ENCODE data around the gene DNAH8. TPM values are rescaled to one million over a fixed set of nuclear protein-coding genes. Genes with fewer than 3 reads are reported as not detected.

DNAH8 gene
- total and polyA plus RNA-seq, 10 donors = 0.20 to 15.6 (median 5.2) TPM

- intact Hi-C loops (cut with DNase I; ENCODE audit: low total_unique reads) = no loop called here
- H3K27me3 ChIP-seq (replicated peaks in 1 of 7) = peaks cover 0 to 16% (median 0%) of the 10 kb centered on the region in 7 donors
- H3K4me1 ChIP-seq = no peaks in the 10 kb centered on the region
- DNase-seq = no peak
- H3K9me3 ChIP-seq = no peaks in the 10 kb centered on the region
- TF ChIP-seq POLR2AphosphoS5 (IDR thresholded peaks at IDR 0.05) (no peak), CTCF (IDR thresholded peaks at IDR 0.05 in 8 of 11, conservative IDR thresholded peaks at IDR 0.05 in 3 of 11) (no peak), POLR2A (IDR thresholded peaks at IDR 0.05) (no peak)
- no peak overlapping the region for H3K27ac ChIP-seq
- H3K4me3 ChIP-seq = no peak overlapping the region
- no peaks in the 10 kb centered on the region for H3K36me3 ChIP-seq
- 63 to 96% (median 79%) methylated on average over 2 to 3 of the region's 3 CpGs for WGBS, 5 donors
Observed at GRCh38 chr6:39078695-39079094, 363.6 kb downstream of the DNAH8 start.

- no peaks in the 10 kb centered on the region for H3K36me3 ChIP-seq
- TF ChIP-seq POLR2A (IDR thresholded peaks at IDR 0.05) (no peak), CTCF (IDR thresholded peaks at IDR 0.05 in 8 of 11, conservative IDR thresholded peaks at IDR 0.05 in 3 of 11) (no peak), POLR2AphosphoS5 (IDR thresholded peaks at IDR 0.05) (no peak)
- H3K4me1 ChIP-seq = no peaks in the 10 kb centered on the region
- no peaks in the 10 kb centered on the region for H3K9me3 ChIP-seq
- H3K27ac ChIP-seq = no peak overlapping the region
- 81 to 84% (median 83%) methylated on average over 7 to 8 of the region's 8 CpGs for WGBS, 5 donors
- H3K4me3 ChIP-seq = no peak overlapping the region
- H3K27me3 ChIP-seq (replicated peaks in 1 of 7) = peaks cover 0 to 24% (median under 1%) of the 10 kb centered on the region in 7 donors
- intact Hi-C loops (cut with DNase I; ENCODE audit: low total_unique reads) = no loop called here
- no peak for DNase-seq
Observed at GRCh38 chr6:39079197-39080125, 364.4 kb downstream of the DNAH8 start.

Small RNA genes within 50 kb of the gene (small RNA-seq; reads per million reads assigned to genes)
- gene AL034345.1 = 0 reads per million in 4 donors
- 0 reads per million in 4 donors for gene RF00393

Other genes starting within 250 kb of the DNAH8 start
- 10 to 100 TPM; 16.1 to 43.1 (median 29.0) TPM for gene BTBD9, start 75.4 kb upstream of the DNAH8 start, total RNA-seq
- gene BTBD9, start 75.4 kb upstream of the DNAH8 start, polyA plus RNA-seq = 1 to 10 TPM; 1.2 to 3.7 (median 1.5) TPM
- gene GLO1, start 12.2 kb upstream of the DNAH8 start, total RNA-seq = 100 to 1,000 TPM in 1 of 7 donors, 10 to 100 TPM in 6; 39.9 to 113 (median 58.2) TPM
- 100 to 1,000 TPM in 1 of 3 donors, 10 to 100 TPM in 2; 67.0 to 106 (median 94.0) TPM for gene GLO1, start 12.2 kb upstream of the DNAH8 start, polyA plus RNA-seq

Measured in spleen (tissue), 11 donors.